Panc1 (cell line): Measurements from ENCODE around the gene GAS2. TPM values are rescaled to one million over a fixed set of nuclear protein-coding genes. Genes with fewer than 3 reads are reported as not detected.

ENCODE experiments used
- ATAC-seq: fragments of 200-7000 bp; cut with Tn5 transposase; 2 replicates; pipeline ENCODE4 v1.9.1; 2020; ENCODE audit warnings: mild to moderate bottlenecking, moderate library complexity
- BruUV-seq: library from RNA; stranded (reverse); fragments of 400-500 nt; replicated peaks from 2 replicates; lab custom pipeline; 2021; lab: Mats Ljungman, UMichigan
- CTCF ChIA-PET: fragments of 300-600 bp; sonication (Branson Sonifier 250); formaldehyde crosslinking; loops from one replicate; lab custom pipeline; 2022; ENCODE audit warnings: antibody characterized with exemption; lab: Charles Lee
- POLR2A ChIA-PET: fragments of 300-600 bp; sonication (Branson Sonifier 250); formaldehyde crosslinking; loops from one replicate; lab custom pipeline; 2022; ENCODE audit warnings: antibody characterized with exemption; lab: Charles Lee
- DNase-seq: peaks from one replicate; pipeline ENCODE4 v3.0.0-alpha.2; 2010; ENCODE audit warnings: low read depth, low spot score
- H3K27ac ChIP-seq: 2 replicates; pipeline ENCODE4 v1.5.1; 2011; ENCODE audit warnings: mild to moderate bottlenecking, low read length, inconsistent platforms
- H3K27me3 ChIP-seq: fragments of 200-500 bp; sonication (Bioruptor generic); 2 replicates; pipeline ENCODE4 v1.6.0; 2014; ENCODE audit warnings: low read length, inconsistent platforms; ENCODE audit not compliant: control insufficient read depth, insufficient read depth
- H3K36me3 ChIP-seq: fragments of 200-500 bp; sonication (Bioruptor generic); 2 replicates; pipeline ENCODE4 v1.5.1; 2014; ENCODE audit warnings: inconsistent platforms, mild to moderate bottlenecking, low read length, moderate library complexity; ENCODE audit not compliant: control insufficient read depth, insufficient read depth
- H3K4me1 ChIP-seq: 2 replicates; pipeline ENCODE4 v1.5.1; 2011; ENCODE audit warnings: inconsistent platforms, mild to moderate bottlenecking, low read length, moderate library complexity; ENCODE audit not compliant: control insufficient read depth, insufficient read depth
- H3K4me3 ChIP-seq, 2 experiments: 2 replicates each; pipeline ENCODE4 v1.5.1; 2011 to 2012; ENCODE audit warnings: low read depth in 2 of 2, low read length in 2 of 2, mild to moderate bottlenecking in 2 of 2, inconsistent platforms in 1 of 2, moderate library complexity in 1 of 2
- H3K9me3 ChIP-seq: fragments of 200-500 bp; sonication (Bioruptor generic); 2 replicates; pipeline ENCODE4 v1.5.1; 2014; ENCODE audit warnings: low read depth, mild to moderate bottlenecking, inconsistent platforms, low read length, moderate library complexity; ENCODE audit not compliant: control insufficient read depth, insufficient read depth
- CTCF ChIP-seq: fragments of 450-650 bp; IDR thresholded peaks from 2 replicates; pipeline ENCODE4 v1.5.1; 2017; ENCODE audit warnings: mild to moderate bottlenecking
- POLR2AphosphoS5 ChIP-seq: IDR thresholded peaks from 2 replicates; pipeline ENCODE4 v1.6.1; 2012; ENCODE audit warnings: mild to moderate bottlenecking, low read depth, low read length, moderate library complexity
- REST ChIP-seq, 2 experiments: IDR thresholded peaks; 2 replicates each; pipeline ENCODE4 v1.6.1; 2011 to 2012; ENCODE audit warnings: low read depth in 2 of 2, control low read depth in 1 of 2, low read length in 1 of 2, mild to moderate bottlenecking in 1 of 2, moderate library complexity in 1 of 2; ENCODE audit not compliant: insufficient read depth in 1 of 2
- SIN3A ChIP-seq: IDR thresholded peaks from 2 replicates; pipeline ENCODE4 v1.6.1; 2012; ENCODE audit warnings: low read depth, mild to moderate bottlenecking, low read length, moderate library complexity, borderline replicate concordance; ENCODE audit not compliant: insufficient read depth
- TCF7L2 ChIP-seq: IDR thresholded peaks from 2 replicates; pipeline ENCODE4 v1.6.1; 2011; ENCODE audit warnings: mild to moderate bottlenecking, low read depth, low read length, inconsistent platforms
- in situ Hi-C: cut with HindIII; loops from 2 replicates; pipeline ENCODE4 v1.10.0; 2016; ENCODE audit warnings: low sequenced_read_pairs, low pct_unique_long_range_greater_than_20kb
- intact Hi-C: fragments of 100-400 bp; cut with micrococcal nuclease; formaldehyde crosslinking; loops from one replicate; pipeline ENCODE4 v1.10.0; 2022; ENCODE audit not compliant: unreplicated experiment
- total RNA-seq: library from RNA; stranded (reverse); gene quantifications from one replicate; pipeline ENCODE4 v1.2.1, GENCODE V29; 2021; ENCODE audit not compliant: unreplicated experiment

The GAS2 gene
- total RNA-seq, 1 experiment from 2014 or later: 0.87 TPM

DNA sequence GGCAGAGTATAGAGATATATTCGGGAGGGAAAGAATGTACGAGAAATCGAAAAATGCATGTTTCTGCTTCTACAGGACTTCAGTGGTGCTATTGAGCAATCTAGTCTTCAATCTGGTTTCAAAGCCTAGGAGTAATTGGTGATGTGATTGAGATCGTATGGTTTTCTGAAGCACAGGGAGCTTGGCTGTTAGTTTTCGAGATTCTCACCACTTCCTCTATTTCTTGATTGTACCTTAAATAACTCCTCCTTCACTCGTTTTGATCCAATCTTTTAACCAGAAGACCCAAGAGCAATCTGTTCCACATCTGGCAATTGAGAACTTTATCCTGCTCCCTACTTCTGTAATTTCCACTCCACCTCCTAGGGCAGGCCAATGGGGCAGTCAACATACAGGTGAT, 193.3 kb downstream of the GAS2 start:
- Histone ChIP-seq H3K9me3 (no peaks in the 10 kb centered on the region), H3K27ac (no peak overlapping the region), H3K36me3 (no peaks in the 10 kb centered on the region), H3K27me3 (no peaks in the 10 kb centered on the region), H3K4me3 (no peak overlapping the region), H3K4me1 (no peaks in the 10 kb centered on the region)
- BruUV-seq: no TSS peak
- ChIA-PET CTCF (no interaction called here), POLR2A (no interaction called here)
- ATAC-seq (no peak), DNase-seq (no peak)
- intact Hi-C loops (no loop called here), in situ Hi-C loops (no loop called here)
- TF ChIP-seq REST (IDR thresholded peaks at IDR 0.05; ENCODE audit: insufficient read depth in 1 of 2, low read depth in 2 of 2, low read length in 1 of 2): no peak
- TF ChIP-seq TCF7L2: no peak
- no peak for TF ChIP-seq CTCF

DNA sequence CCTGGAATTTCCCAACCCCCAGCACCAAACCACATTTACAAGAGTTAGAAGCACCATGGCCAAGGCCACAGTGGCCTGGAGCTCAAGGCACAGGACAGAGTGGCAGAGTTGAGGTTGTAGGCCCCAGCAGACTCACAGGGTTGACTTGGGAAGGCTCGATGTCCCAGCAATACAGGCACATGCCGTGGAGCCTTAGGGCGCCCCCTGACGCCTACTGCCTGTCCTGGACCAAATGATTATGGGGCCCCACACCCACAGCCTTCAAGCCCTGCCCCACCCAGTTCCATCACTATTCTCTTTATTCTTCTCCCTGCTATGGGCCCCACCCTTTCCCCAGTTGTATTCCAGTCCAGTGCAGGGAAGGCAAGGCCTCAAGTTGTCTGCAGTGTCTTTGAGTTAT, 193.8 kb downstream of the GAS2 start, which contains the start of gene CCDC179:
TSS of gene CCDC179 (minus strand) at position 234 of the 400 bp plus-strand sequence. CDS start at position 181, 53 bp downstream.
- Histone ChIP-seq H3K4me3 (no peak within 1 kb of the TSS), H3K36me3 (no peaks in the 10 kb centered on the region), H3K9me3 (no peaks in the 10 kb centered on the region), H3K27me3 (no peaks in the 10 kb centered on the region), H3K4me1 (no peaks in the 10 kb centered on the region), H3K27ac (no peak within 1 kb of the TSS)
- in situ Hi-C loops (no loop called here), intact Hi-C loops (no loop called here)
- POLR2A ChIA-PET: no interaction called here
- no peak for DNase-seq
- no TSS peak for BruUV-seq
- CTCF ChIA-PET: no interaction called here
- TF ChIP-seq POLR2AphosphoS5 (no peak), SIN3A (no peak), CTCF (no peak), REST (IDR thresholded peaks at IDR 0.05; ENCODE audit: insufficient read depth in 1 of 2, low read depth in 2 of 2, low read length in 1 of 2) (no peak), TCF7L2 (no peak)
- ATAC-seq: no peak

Other genes starting within 250 kb of the GAS2 start
- 11.6 TPM for gene FANCF, start 40.8 kb upstream of the GAS2 start, total RNA-seq
- 13.4 TPM for gene SVIP, start 163.2 kb downstream of the GAS2 start, total RNA-seq
- not detected for gene CCDC179, start 193.9 kb downstream of the GAS2 start, total RNA-seq